ENCODE results near the gene HIF1AN. TPM values are rescaled to one million over a fixed set of nuclear protein-coding genes. Genes with fewer than 3 reads are reported as not detected.

The HIF1AN gene
- total RNA-seq, result 13.7 and 15.5 TPM in 2 replicates
- 32.1 and 36.0 TPM in 2 replicates for polyA plus RNA-seq

- Histone ChIP-seq H3K4me3 (peak within 1 kb of the TSS; percentile 86), H3K9me2 (replicated peaks; ENCODE audit: insufficient read depth) (no peaks in the 10 kb centered on the region), H4K20me1 (ENCODE audit: insufficient read depth, poor library complexity, severe bottlenecking) (peaks cover 11% of the 10 kb centered on the region), H3K4me1 (ENCODE audit: insufficient read depth) (peaks cover 12% of the 10 kb centered on the region), H3K27ac (no peak within 1 kb of the TSS), H3K9me3 (ENCODE audit: low read depth) (no peaks in the 10 kb centered on the region), H3K27me3 (no peaks in the 10 kb centered on the region), H3K79me2 (peaks cover 46% of the 10 kb centered on the region), H3K36me3 (replicated peaks; ENCODE audit: insufficient read depth, low read depth) (no peaks in the 10 kb centered on the region), H2AFZ (peak within 1 kb of the TSS; percentile 94), H3K4me2 (peak within 1 kb of the TSS; percentile 93)
- DNase-seq (ENCODE audit: low spot score), result peak; percentile 97
- TF ChIP-seq CTCF (IDR thresholded peaks at IDR 0.05; ENCODE audit: poor library complexity) (peak; percentile 95), EZH2phosphoT487 (IDR thresholded peaks at IDR 0.05; ENCODE audit: low read depth, severe bottlenecking, unreplicated experiment) (no peak), EZH2 (IDR thresholded peaks at IDR 0.05; ENCODE audit: borderline replicate concordance) (no peak)
- 1% methylated on average over 32 of the region's 35 CpGs for WGBS (ENCODE audit: low lambda C conversion rate, missing lambda C conversion rate)
Observed at GRCh38 chr10:100535715-100536353, at the start of gene HIF1AN. TSS of gene HIF1AN (plus strand) at chr10:100535943. CDS start at chr10:100535959, 16 bp downstream.

- Histone ChIP-seq H3K4me1 (ENCODE audit: insufficient read depth) (peaks cover 5% of the 10 kb centered on the region), H3K79me2 (no peaks in the 10 kb centered on the region), H2AFZ (no peak overlapping the region), H3K27ac (no peak overlapping the region), H3K36me3 (replicated peaks; ENCODE audit: insufficient read depth, low read depth) (no peaks in the 10 kb centered on the region), H3K4me2 (no peak overlapping the region), H4K20me1 (ENCODE audit: insufficient read depth, poor library complexity, severe bottlenecking) (no peaks in the 10 kb centered on the region), H3K27me3 (peaks cover 24% of the 10 kb centered on the region), H3K9me3 (ENCODE audit: low read depth) (no peaks in the 10 kb centered on the region), H3K4me3 (no peak overlapping the region), H3K9me2 (replicated peaks; ENCODE audit: insufficient read depth) (no peaks in the 10 kb centered on the region)
- WGBS (ENCODE audit: low lambda C conversion rate, missing lambda C conversion rate), result 90% methylated on average over 6 of the region's 6 CpGs
- no peak for TF ChIP-seq EZH2phosphoT487 (IDR thresholded peaks at IDR 0.05; ENCODE audit: low read depth, severe bottlenecking, unreplicated experiment)
- no peak for DNase-seq (ENCODE audit: low spot score)
Observed at GRCh38 chr10:100487529-100487928, 48.2 kb upstream of the HIF1AN start.

GRCh38 chr10:100489396-100489795 lies 46.3 kb upstream of the HIF1AN start:
- Histone ChIP-seq H3K36me3 (replicated peaks; ENCODE audit: insufficient read depth, low read depth) (no peaks in the 10 kb centered on the region), H2AFZ (no peak overlapping the region), H3K4me2 (no peak overlapping the region), H3K4me3 (no peak overlapping the region), H3K79me2 (no peaks in the 10 kb centered on the region), H3K4me1 (ENCODE audit: insufficient read depth) (no peaks in the 10 kb centered on the region), H3K27me3 (peaks cover 7% of the 10 kb centered on the region), H3K9me3 (ENCODE audit: low read depth) (no peaks in the 10 kb centered on the region), H3K27ac (no peak overlapping the region), H4K20me1 (ENCODE audit: insufficient read depth, poor library complexity, severe bottlenecking) (no peaks in the 10 kb centered on the region), H3K9me2 (replicated peaks; ENCODE audit: insufficient read depth) (no peaks in the 10 kb centered on the region)
- 86% methylated on average over 5 of the region's 5 CpGs for WGBS (ENCODE audit: low lambda C conversion rate, missing lambda C conversion rate)
- no peak for DNase-seq (ENCODE audit: low spot score)
- no peak for TF ChIP-seq CTCF (IDR thresholded peaks at IDR 0.05; ENCODE audit: poor library complexity)
- no peak for TF ChIP-seq EZH2 (IDR thresholded peaks at IDR 0.05; ENCODE audit: borderline replicate concordance)
- TF ChIP-seq EZH2phosphoT487 (IDR thresholded peaks at IDR 0.05; ENCODE audit: low read depth, severe bottlenecking, unreplicated experiment), result no peak

- Histone ChIP-seq H3K4me2 (no peak overlapping the region), H4K20me1 (ENCODE audit: insufficient read depth, poor library complexity, severe bottlenecking) (no peaks in the 10 kb centered on the region), H3K4me1 (ENCODE audit: insufficient read depth) (no peaks in the 10 kb centered on the region), H3K79me2 (no peaks in the 10 kb centered on the region), H3K4me3 (no peak overlapping the region), H3K27me3 (peaks cover 3% of the 10 kb centered on the region), H3K9me2 (replicated peaks; ENCODE audit: insufficient read depth) (no peaks in the 10 kb centered on the region), H3K27ac (no peak overlapping the region), H2AFZ (no peak overlapping the region), H3K9me3 (ENCODE audit: low read depth) (no peaks in the 10 kb centered on the region), H3K36me3 (replicated peaks; ENCODE audit: insufficient read depth, low read depth) (no peaks in the 10 kb centered on the region)
- TF ChIP-seq CTCF (IDR thresholded peaks at IDR 0.05; ENCODE audit: poor library complexity) (no peak), EZH2 (IDR thresholded peaks at IDR 0.05; ENCODE audit: borderline replicate concordance) (no peak), EZH2phosphoT487 (IDR thresholded peaks at IDR 0.05; ENCODE audit: low read depth, severe bottlenecking, unreplicated experiment) (no peak)
- DNase-seq (ENCODE audit: low spot score), result no peak
- 94% methylated on average over 2 of the region's 2 CpGs for WGBS (ENCODE audit: low lambda C conversion rate, missing lambda C conversion rate)
Observed at GRCh38 chr10:100490531-100490930, 45.2 kb upstream of the HIF1AN start.

Data from hepatocyte (in vitro differentiated cells).